Stimulated activated CD4-positive, alpha-beta T cell treated with anti-CD3 and anti-CD28 coated beads, Interleukin-12 subunit alpha, Interleukin-12 subunit beta, amount 100 ng/mL, for 48 hours (primary cell): ENCODE data around the gene IGFBPL1.
"Not testable (repeated sequence)": the region's sequence is repeated elsewhere in the genome, so short reads cannot be mapped to it uniquely, and the experiment has no call there.

Experiments used
- DNase-seq, 3 donors: peaks; one replicate each; pipeline ENCODE4 v3.0.0-alpha.2; 2020; ENCODE audit warnings: low read depth in 2 of 3, low spot score in 1 of 3

IGFBPL1 gene

DNA sequence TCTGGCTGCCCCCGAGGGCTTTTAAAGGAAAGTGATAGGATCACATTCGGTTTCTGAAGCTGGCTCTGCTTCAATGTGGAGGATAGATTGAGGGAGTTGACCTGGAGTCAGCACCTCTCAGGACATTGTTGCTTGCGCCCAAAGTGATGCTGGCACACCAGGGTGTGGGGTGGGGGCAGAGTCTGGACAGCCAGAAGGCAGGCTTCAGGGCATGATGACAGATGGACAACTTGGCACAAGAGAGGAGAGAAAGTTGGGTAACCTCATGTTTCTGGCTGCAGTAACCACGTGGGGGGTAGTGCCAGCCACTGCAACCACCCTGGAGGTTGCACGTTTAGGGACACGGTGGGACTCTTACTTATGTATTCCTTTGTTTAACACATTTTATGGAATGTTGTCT, 22.3 kb downstream of the IGFBPL1 start:
- no peak for DNase-seq

DNA sequence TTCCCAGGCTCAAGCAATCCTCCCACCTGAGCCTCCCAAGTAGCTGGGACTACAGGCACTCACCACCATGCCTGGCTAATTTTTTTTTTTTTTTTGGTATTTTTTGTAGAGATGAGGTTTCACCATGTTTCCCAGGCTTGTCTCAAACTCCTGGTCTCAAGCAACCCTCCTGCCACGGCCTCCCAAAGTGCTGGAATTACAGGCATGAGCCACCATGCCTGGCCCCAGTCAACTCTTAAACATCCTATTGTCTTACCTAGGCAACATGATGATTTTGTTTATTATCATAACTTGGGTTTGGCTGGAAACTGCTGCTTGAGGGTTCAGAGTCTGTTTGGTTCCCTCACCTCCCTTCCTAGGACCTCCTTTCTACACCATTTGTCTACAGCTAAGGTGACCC, 25.1 kb downstream of the IGFBPL1 start:
- DNase-seq: not testable (repeated sequence)

DNA sequence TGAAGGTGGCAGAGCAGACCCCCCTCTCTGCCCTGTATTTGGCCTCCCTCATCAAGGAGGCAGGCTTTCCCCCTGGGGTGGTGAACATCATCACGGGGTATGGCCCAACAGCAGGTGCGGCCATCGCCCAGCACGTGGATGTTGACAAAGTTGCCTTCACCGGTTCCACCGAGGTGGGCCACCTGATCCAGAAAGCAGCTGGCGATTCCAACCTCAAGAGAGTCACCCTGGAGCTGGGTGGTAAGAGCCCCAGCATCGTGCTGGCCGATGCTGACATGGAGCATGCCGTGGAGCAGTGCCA, 27.9 kb downstream of the IGFBPL1 start:
- no peak for DNase-seq

DNA sequence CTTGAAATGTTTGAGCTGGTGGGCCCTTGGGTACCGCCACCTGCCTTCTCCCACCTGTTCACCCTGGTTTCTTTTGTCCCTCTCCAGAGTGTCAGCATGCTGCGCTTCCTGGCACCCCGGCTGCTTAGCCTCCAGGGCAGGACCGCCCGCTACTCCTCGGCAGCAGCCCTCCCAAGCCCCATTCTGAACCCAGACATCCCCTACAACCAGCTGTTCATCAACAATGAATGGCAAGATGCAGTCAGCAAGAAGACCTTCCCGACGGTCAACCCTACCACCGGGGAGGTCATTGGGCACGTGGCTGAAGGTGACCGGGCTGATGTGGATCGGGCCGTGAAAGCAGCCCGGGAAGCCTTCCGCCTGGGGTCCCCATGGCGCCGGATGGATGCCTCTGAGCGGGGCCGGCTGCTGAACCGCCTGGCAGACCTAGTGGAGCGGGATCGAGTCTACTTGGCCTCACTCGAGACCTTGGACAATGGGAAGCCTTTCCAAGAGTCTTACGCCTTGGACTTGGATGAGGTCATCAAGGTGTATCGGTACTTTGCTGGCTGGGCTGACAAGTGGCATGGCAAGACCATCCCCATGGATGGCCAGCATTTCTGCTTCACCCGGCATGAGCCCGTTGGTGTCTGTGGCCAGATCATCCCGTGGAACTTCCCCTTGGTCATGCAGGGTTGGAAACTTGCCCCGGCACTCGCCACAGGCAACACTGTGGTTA, 28.4 kb downstream of the IGFBPL1 start:
- no peak for DNase-seq

DNA sequence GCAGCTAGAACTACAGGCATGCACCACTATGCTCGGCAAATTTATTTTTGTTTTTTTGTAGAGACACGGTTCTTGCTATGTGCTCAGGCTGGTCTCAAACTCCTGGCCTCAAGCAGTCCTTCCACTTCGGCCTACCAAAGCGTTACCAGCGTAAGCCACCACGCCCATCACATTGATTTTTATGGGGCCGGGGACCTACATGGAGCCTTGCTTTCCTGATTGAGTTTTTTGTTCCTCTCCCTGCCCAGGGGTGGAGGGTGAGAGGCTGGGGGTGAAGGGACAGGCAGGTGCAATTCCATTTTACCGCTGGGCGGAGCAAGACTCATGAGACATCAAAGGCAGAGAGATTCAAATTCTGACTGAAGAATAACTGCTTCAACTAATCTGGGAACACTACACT, 29.8 kb downstream of the IGFBPL1 start:
- no peak for DNase-seq

- no peak for DNase-seq
Observed at GRCh38 chr9:38393128-38393796, 31.0 kb downstream of the IGFBPL1 start.

- peak; percentile 45 to 72 (median 64) for DNase-seq
Observed at GRCh38 chr9:38392235-38393127, 31.8 kb downstream of the IGFBPL1 start, which contains the start of gene ALDH1B1. ALDH1B1 (plus strand) TSS chr9:38392702; CDS start chr9:38395749, 3,047 bp downstream.

DNA sequence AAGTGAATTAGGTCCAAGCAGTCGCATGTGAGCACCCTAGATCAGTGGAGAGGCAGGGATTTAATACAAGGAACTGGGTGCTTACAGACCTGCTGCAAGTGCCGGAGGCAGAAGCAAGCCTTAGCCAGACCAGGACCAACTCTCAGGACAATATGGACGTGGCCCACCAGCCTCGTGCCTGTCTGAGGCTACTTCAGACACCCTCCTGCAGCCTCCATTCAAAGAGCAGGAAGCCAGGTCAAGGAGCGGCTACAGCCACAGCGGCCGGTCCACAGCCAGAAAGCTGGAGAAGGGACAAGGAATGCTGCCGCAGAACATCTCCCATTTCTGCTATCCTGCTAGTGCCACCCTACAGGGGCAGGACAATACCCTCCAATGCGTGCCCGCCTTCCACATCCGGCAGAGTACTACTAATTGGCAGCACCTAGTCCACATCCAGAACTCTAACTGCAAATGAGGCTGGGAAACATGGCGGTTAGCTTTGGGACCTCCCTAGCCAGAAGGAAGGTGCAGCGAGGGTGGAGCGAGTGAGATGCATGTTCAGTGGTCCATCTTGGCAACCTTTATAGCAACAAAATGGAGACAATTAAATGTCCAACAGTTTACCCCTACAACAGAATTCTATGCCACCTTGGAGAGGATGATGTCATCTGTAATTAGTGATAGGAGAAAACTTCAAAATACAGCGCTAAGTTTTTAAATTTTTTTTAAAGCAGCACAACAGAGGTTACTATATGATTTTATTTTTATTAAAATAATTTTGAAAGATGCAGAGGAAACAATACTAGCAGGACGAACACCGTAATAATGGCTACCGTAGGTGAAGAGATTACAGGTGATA, 32.8 kb downstream of the IGFBPL1 start:
- DNase-seq: no peak

- no peak for DNase-seq
Observed at GRCh38 chr9:38390851-38391250, 33.4 kb downstream of the IGFBPL1 start.

DNA sequence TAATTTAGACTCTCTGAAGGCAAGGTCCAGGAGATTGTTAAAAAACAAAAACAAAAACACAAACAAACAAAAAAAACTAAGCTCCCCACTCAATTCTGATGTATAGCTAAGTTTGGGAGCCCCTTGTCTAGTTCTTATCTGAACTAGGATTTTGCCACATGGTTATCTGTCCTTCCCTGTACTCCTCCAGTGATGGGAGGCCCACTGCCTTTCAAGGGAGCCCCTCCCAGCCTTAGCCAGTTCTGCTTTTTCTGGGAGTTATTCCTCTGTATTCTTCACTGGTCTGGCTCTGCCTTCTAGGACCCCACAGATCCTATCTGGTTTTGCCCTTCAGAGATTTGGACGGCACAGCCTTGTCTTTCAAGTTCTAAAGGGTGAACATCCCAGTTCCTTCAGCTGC, 33.8 kb downstream of the IGFBPL1 start:
- DNase-seq: no peak

- no peak for DNase-seq
Observed at GRCh38 chr9:38389313-38389712, 34.9 kb downstream of the IGFBPL1 start.

DNA sequence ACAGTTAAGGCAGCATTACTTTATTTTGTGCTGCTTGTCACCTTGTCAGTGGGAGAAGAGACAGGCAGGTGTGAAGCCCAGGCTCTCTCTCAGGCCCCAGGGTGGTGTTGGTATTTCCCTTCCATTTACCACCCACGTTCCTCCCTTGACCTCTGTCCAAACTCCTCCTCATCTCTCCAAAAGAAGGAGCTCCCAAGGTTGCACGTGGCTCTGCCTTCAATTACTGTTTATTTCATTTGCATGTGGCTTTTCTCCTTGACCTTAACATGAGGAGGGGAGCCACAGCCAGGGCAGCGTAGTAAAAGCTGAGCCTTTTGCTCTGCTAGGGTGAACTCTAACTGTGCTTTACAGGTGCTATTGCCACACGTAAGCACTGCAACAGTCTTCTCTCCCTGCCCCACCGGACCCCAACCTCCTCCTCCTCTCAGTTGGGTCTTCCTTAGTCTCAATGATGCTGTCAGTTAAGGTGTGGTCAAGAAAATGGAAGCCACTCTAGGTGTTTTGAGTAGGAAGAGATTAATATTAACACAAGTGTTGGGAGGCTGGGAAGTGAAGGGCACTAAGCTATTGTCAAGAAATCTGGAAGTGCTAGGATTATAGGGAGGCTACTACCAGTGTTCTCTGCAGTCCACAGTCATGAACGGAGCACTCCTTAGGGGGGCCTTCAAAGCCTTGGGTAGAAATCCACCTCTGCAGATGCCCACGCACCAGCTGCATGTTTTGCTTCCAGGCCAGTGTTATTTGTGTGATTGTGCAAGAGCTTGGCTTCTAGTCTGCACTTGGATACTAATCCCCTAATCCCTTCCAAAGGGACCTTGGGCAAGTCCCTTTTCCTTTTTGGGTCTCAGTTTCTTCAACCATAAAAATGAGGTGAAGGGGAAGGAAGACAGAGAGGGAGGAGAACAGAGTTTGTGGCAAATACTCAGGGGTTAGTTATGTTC, 35.7 kb downstream of the IGFBPL1 start:
- no peak for DNase-seq

DNA sequence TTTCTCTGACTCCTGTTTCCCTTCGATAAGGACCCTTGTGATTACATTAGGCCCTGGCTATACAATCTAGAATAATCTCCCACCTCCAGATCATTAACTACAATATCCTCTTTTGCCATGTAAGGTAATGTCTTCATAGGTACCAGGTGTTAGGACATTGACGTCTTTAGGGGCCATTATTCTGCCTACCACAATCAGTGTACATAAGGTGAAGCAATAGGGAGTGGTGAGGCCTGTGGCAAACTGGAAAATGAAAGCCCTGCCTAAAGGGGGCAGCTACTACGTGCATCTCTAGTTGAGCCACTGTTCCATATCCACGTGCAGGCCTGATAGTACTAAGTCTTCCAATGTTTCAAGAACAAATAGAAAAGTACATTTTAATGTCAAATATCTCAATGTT, 36.5 kb downstream of the IGFBPL1 start:
- no peak for DNase-seq

DNA sequence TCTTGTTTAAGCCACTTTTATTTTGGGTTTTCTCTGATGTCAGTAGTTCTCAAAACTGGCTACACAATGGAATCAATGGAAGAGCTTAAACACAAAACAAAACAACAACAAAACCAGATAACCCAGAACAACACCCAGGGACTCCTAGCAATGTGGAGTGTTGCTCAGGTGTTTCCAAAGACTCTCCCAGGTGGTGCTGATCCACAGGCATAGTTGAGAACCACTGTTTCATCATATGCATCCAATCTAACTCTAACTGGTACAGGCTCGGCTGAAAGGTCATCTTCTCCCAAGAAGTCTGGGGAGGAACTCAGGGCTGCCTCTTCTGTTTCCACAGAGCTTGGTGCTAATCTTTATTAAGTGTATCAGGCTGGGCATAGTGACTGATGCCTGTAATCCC, 37.2 kb downstream of the IGFBPL1 start:
- no peak for DNase-seq

DNA sequence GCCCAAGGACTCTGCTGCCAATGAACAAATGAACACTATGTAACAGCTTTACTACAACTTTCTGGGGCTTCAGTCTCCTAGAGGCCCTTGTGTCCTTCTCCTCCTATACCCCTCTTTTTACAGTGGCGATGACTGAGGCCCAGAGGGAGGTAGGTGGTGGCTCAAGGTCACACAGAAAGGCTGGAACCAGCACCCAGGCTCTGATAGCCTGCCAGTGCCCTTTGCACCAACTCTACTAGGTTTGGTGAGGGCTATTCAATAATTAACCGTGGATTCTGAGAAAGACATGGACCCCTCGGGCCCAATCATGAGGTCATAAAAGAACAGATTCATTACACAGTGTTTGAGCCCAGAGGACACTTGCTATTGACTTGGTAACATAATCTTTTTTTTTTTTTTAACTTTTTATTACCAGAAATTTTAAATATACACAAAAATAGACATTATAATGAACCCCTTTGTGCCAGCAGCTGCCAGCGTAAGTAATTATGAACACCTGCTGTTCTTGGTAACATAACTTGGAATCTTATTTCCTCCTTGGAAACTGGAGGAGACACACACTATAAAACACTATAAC, 37.8 kb downstream of the IGFBPL1 start:
- DNase-seq: no peak

GRCh38 chr9:38385896-38386295, 38.4 kb downstream of the IGFBPL1 start:
- DNase-seq: no peak

DNA sequence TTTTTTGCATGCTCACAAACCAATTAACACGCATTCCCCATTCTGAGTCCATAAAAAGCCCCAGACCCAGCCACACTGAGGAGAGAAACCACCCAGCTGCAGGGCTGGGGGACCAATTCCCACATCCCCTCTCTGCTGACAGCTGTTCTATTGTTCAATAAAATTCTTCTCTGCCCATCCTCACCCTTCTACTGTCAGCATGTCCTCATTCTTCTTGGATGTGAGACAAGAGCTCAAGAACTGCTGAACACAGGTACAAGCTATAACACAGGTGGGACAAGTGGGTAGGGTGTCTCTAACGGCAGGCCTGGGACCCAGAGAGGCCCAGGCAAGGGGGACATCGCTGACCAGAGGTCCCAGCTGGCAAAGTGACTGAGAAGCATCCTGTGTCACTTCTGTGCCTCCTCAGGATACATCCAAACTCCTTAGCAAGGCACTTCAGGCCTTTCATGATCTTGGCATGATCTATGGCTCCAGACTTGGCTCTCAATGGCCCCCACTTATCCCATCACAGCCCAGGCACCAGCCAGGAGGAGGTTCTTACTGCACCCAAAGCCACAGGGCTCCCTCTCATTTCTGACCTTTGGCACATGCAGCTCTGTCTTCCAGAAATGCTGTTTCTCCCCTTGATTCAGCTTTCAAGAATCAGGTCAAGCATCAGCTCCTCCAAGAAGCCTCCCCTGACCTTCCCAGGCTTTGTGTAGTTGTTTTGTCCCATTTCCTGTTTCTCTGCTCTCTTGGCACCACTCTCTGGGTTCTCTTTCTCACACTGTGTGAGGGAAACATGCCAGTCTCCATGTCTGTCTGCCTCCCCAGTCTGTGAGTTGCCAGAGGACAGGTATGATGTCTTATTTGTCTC, 39.0 kb downstream of the IGFBPL1 start:
- DNase-seq: no peak

DNA sequence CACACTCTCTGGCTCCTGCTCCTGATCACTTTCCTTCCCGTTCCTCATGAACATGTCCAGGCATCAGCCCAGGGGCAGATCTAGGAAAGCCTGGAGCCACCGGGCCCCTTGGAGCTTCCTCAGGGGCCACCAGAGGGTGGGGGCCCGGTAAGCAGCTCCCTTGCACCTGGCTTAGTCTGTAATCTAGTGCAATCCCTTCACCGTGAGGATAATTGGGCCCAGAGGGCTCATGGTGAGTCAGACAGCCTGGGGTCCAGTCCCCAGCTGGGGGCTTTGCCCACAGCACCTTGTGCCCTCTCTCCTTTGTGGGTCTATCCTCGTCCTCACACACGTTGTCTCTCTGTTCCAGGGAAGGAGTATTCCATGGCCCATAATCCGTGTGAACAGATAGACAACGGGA, 42.1 kb downstream of the IGFBPL1 start:
- no peak for DNase-seq
